Liver (tissue), 9 donors: Measurements from ENCODE around the gene HDDC2. TPM values are rescaled to one million over a fixed set of nuclear protein-coding genes. Genes with fewer than 3 reads are reported as not detected.
A peak's percentile ranks its signal among the peaks of the same experiment; 100 is the strongest.

ENCODE experiments used
- DNase-seq: peaks from one replicate; pipeline ENCODE4 v3.0.0-alpha.2; 2017; ENCODE audit warnings: low spot score
- H3K27ac ChIP-seq, 2 donors: one replicate each; pipeline ENCODE4 v1.7.0; 2013; ENCODE audit warnings: inconsistent platforms in 2 of 2, low read length in 2 of 2, control low read depth in 1 of 2, low read depth in 1 of 2, mild to moderate bottlenecking in 1 of 2
- H3K27me3 ChIP-seq, 4 donors: one replicate each; pipeline versions ENCODE4 v1.6.1 to v1.7.0; 2013; ENCODE audit warnings: low read length in 3 of 4, inconsistent platforms in 1 of 4, mild to moderate bottlenecking in 1 of 4, moderate library complexity in 1 of 4; ENCODE audit not compliant: control insufficient read depth in 4 of 4, insufficient read depth in 4 of 4
- H3K36me3 ChIP-seq, 4 donors: one replicate each; pipeline versions ENCODE4 v1.6.1 to v1.7.0; 2013; ENCODE audit warnings: low read length in 3 of 4, mild to moderate bottlenecking in 3 of 4, low read depth in 1 of 4, moderate library complexity in 1 of 4; ENCODE audit not compliant: control insufficient read depth in 4 of 4, insufficient read depth in 3 of 4
- H3K4me1 ChIP-seq, 4 donors: one replicate each; pipeline versions ENCODE4 v1.6.1 to v1.7.0; 2013; ENCODE audit warnings: low read length in 3 of 4, mild to moderate bottlenecking in 3 of 4, moderate library complexity in 1 of 4; ENCODE audit not compliant: control insufficient read depth in 4 of 4, insufficient read depth in 4 of 4
- H3K4me3 ChIP-seq, 3 donors: one replicate each; pipeline versions ENCODE4 v1.6.1 to v1.7.0; 2013; ENCODE audit warnings: low read length in 3 of 3, control low read depth in 1 of 3, low read depth in 1 of 3, mild to moderate bottlenecking in 1 of 3
- H3K9ac ChIP-seq, 2 donors: one replicate each; pipeline ENCODE4 v1.7.0; 2013; ENCODE audit warnings: low read length in 2 of 2, mild to moderate bottlenecking in 2 of 2, moderate library complexity in 2 of 2, control low read depth in 1 of 2, low read depth in 1 of 2
- H3K9me3 ChIP-seq, 4 donors: one replicate each; pipeline versions ENCODE4 v1.6.1 to v1.7.0; 2013; ENCODE audit warnings: low read length in 3 of 4; ENCODE audit not compliant: control insufficient read depth in 4 of 4
- FOXA2 ChIP-seq: IDR thresholded peaks from 2 replicates; pipeline ENCODE4 v1.6.1; 2016; ENCODE audit warnings: antibody characterized with exemption
- GABPA ChIP-seq, 2 donors: IDR thresholded peaks in 1 of 2; conservative IDR thresholded peaks in 1 of 2; 2 replicates each; pipeline ENCODE4 v1.6.1; 2016; ENCODE audit warnings: antibody characterized with exemption in 2 of 2, mild to moderate bottlenecking in 1 of 2, moderate library complexity in 1 of 2
- HNF4A ChIP-seq, 2 donors: conservative IDR thresholded peaks; 2 replicates each; pipeline ENCODE4 v1.6.1; 2016; ENCODE audit warnings: antibody characterized with exemption in 2 of 2, mild to moderate bottlenecking in 2 of 2
- HNF4G ChIP-seq: IDR thresholded peaks from 2 replicates; pipeline ENCODE4 v1.6.1; 2016; ENCODE audit warnings: antibody characterized with exemption
- JUND ChIP-seq, 2 donors: IDR thresholded peaks; 2 replicates each; pipeline ENCODE4 v1.6.1; 2016; ENCODE audit warnings: antibody characterized with exemption in 2 of 2
- NR2F2 ChIP-seq: IDR thresholded peaks from 2 replicates; pipeline ENCODE4 v1.6.1; 2016; ENCODE audit warnings: antibody characterized with exemption
- RAD21 ChIP-seq, 2 donors: IDR thresholded peaks; 2 replicates each; pipeline ENCODE4 v1.6.1; 2016; ENCODE audit warnings: antibody characterized with exemption in 2 of 2, mild to moderate bottlenecking in 2 of 2
- RXRA ChIP-seq, 2 donors: IDR thresholded peaks; 2 replicates each; pipeline ENCODE4 v1.6.1; 2017 to 2018; ENCODE audit warnings: antibody characterized with exemption in 2 of 2, mild to moderate bottlenecking in 1 of 2
- SP1 ChIP-seq: IDR thresholded peaks from 2 replicates; pipeline ENCODE4 v1.6.1; 2018; ENCODE audit warnings: antibody characterized with exemption, mild to moderate bottlenecking
- TAF1 ChIP-seq: conservative IDR thresholded peaks from 2 replicates; pipeline ENCODE4 v1.6.1; 2016; ENCODE audit warnings: antibody characterized with exemption, mild to moderate bottlenecking
- YY1 ChIP-seq: IDR thresholded peaks from 2 replicates; pipeline ENCODE4 v1.6.1; 2016; ENCODE audit warnings: antibody characterized with exemption, mild to moderate bottlenecking
- WGBS: extraction: QIAGEN DNeasy Blood & Tissue Kit; methylation state at CpG from one replicate; pipeline ENCODE4 v1.1.7; 2013; 5-methylcytosine and 5-hydroxymethylcytosine counted together
- polyA plus RNA-seq, 2 donors: library from polyadenylated mRNA; stranded (reverse) in 1 of 2; unstranded in 1 of 2; fragments of 200-250 nt in 1 of 2; fragments of >200 nt in 1 of 2; fragmentation: Nextera tagmentation in 1 of 2; extraction: Ambion mirVana in 1 of 2; gene quantifications; one replicate each; pipeline versions ENCODE4 v1.2.1 to v1.2.3, GENCODE V29; 2013 to 2015
- total RNA-seq, 2 donors: library from RNA; depleted of rRNA; stranded (reverse); fragments of >200 nt; gene quantifications; one replicate each; pipeline ENCODE4 v1.2.3, GENCODE V29; 2014
- TF ChIP-seq, protein P1 (sequence below): IDR thresholded peaks from 2 replicates; pipeline ENCODE4 v1.6.1; 2016; ENCODE audit warnings: antibody characterized with exemption
- TF ChIP-seq, protein P2 (sequence below): IDR thresholded peaks from 2 replicates; pipeline ENCODE4 v1.6.1; 2016; ENCODE audit warnings: antibody characterized with exemption
- TF ChIP-seq, protein P3 (sequence below): IDR thresholded peaks from 2 replicates; pipeline ENCODE4 v1.6.1; 2016; ENCODE audit warnings: antibody characterized with exemption
- TF ChIP-seq, protein P4 (sequence below): IDR thresholded peaks from 2 replicates; pipeline ENCODE4 v1.6.1; 2016; ENCODE audit warnings: antibody characterized with exemption, mild to moderate bottlenecking
- TF ChIP-seq, protein P5 (sequence below): fragments of 150-350 bp; IDR thresholded peaks from 2 replicates; pipeline ENCODE4 v1.5.1; 2017; ENCODE audit warnings: improper control_type of control experiment, low read depth, low read length; ENCODE audit not compliant: missing input control
- donor health status: healthy.
- donor health status: healthy.
- donor health status: healthy.
- donor health status: healthy.
- donor health status: healthy.

The HDDC2 gene
- total and polyA plus RNA-seq, 4 donors, result 8.8 to 21.0 (median 11.8) TPM

DNA sequence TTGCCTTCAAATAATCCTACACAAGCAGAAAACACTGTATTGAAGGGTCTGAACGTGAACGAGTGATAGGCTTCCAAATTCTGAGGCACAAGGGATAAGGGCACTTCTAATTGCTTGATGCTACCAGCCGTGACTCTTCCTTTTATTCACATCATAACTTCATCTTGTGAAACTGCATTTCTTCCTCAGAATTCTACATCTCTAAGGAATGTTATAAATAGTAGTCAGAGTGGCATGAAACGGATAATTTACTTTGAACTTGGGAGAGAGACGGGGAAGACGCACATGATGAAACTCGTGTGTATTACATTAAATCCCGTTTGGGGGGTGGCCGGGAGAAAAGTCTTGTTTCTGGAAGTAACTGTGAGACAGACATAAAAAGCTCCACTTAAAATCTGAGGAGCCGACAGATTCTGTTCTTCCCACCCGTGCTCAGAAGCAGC is 754 bp downstream of the HDDC2 start:
- TF ChIP-seq, protein P1, sequence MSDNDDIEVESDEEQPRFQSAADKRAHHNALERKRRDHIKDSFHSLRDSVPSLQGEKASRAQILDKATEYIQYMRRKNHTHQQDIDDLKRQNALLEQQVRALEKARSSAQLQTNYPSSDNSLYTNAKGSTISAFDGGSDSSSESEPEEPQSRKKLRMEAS, result no peak
- no peak for TF ChIP-seq JUND (IDR thresholded peaks at IDR 0.05)
- TF ChIP-seq HNF4G, result no peak
- no peak for TF ChIP-seq RXRA (IDR thresholded peaks at IDR 0.05)
- TF ChIP-seq NR2F2, result no peak
- TF ChIP-seq YY1, result no peak
- TF ChIP-seq TAF1, result no peak
- TF ChIP-seq HNF4A (conservative IDR thresholded peaks at IDR 0.05), result no peak
- TF ChIP-seq, protein P2, sequence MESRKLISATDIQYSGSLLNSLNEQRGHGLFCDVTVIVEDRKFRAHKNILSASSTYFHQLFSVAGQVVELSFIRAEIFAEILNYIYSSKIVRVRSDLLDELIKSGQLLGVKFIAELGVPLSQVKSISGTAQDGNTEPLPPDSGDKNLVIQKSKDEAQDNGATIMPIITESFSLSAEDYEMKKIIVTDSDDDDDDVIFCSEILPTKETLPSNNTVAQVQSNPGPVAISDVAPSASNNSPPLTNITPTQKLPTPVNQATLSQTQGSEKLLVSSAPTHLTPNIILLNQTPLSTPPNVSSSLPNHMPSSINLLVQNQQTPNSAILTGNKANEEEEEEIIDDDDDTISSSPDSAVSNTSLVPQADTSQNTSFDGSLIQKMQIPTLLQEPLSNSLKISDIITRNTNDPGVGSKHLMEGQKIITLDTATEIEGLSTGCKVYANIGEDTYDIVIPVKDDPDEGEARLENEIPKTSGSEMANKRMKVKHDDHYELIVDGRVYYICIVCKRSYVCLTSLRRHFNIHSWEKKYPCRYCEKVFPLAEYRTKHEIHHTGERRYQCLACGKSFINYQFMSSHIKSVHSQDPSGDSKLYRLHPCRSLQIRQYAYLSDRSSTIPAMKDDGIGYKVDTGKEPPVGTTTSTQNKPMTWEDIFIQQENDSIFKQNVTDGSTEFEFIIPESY, result no peak
- no peak for TF ChIP-seq SP1
- no peak for TF ChIP-seq RAD21 (IDR thresholded peaks at IDR 0.05)
- no peak for TF ChIP-seq GABPA (IDR thresholded peaks at IDR 0.05 in 1 of 2, conservative IDR thresholded peaks at IDR 0.05 in 1 of 2)
- no peak for TF ChIP-seq FOXA2
- TF ChIP-seq, protein P3, sequence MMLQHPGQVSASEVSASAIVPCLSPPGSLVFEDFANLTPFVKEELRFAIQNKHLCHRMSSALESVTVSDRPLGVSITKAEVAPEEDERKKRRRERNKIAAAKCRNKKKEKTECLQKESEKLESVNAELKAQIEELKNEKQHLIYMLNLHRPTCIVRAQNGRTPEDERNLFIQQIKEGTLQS, result no peak
- Histone ChIP-seq H3K27me3 (no peaks in the 10 kb centered on the region), H3K9ac (peak overlapping the region; percentile 33 to 88), H3K27ac (peak overlapping the region; percentile 82 to 89), H3K4me1 (peaks cover 0 to 9% (median 6%) of the 10 kb centered on the region in 4 donors), H3K4me3 (peak overlapping the region; percentile 59 to 86 (median 78)), H3K9me3 (no peaks in the 10 kb centered on the region), H3K36me3 (peaks cover 0 to 16% (median 5%) of the 10 kb centered on the region in 4 donors)
- 2% methylated on average over 11 of the region's 11 CpGs for WGBS
- no peak for DNase-seq

DNA sequence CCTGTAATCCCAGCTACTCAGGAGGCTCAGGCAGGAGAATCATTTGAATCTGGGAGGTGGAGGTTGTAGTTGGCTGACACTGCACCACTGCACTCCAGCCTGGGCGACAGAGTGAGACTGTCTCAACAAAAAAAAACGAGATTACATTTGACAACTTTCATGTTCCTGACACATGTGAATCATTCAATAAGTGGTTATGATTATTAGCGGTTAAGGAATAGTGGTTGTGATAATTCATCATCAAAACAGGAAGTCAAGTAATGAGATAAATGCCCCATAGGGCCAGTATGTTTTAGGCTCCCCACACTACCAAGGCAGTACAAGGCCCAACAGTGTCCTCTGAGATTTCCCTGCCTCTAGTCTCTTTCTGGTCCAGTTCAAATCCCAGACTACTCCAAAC is 2.5 kb downstream of the HDDC2 start:
- no peaks in the 10 kb centered on the region for H3K27me3 ChIP-seq
- H3K9ac ChIP-seq, result no peak overlapping the region
- WGBS, result 87% methylated on average over 3 of the region's 3 CpGs
- DNase-seq, result no peak
- H3K4me1 ChIP-seq, result peaks cover 3 to 19% (median 13%) of the 10 kb centered on the region in 4 donors
- H3K36me3 ChIP-seq, result peaks cover 0 to 16% (median 5%) of the 10 kb centered on the region in 4 donors
- no peak overlapping the region for H3K27ac ChIP-seq
- no peaks in the 10 kb centered on the region for H3K9me3 ChIP-seq
- H3K4me3 ChIP-seq, result no peak overlapping the region
- TF ChIP-seq, protein P3, result no peak
- TF ChIP-seq, protein P4, sequence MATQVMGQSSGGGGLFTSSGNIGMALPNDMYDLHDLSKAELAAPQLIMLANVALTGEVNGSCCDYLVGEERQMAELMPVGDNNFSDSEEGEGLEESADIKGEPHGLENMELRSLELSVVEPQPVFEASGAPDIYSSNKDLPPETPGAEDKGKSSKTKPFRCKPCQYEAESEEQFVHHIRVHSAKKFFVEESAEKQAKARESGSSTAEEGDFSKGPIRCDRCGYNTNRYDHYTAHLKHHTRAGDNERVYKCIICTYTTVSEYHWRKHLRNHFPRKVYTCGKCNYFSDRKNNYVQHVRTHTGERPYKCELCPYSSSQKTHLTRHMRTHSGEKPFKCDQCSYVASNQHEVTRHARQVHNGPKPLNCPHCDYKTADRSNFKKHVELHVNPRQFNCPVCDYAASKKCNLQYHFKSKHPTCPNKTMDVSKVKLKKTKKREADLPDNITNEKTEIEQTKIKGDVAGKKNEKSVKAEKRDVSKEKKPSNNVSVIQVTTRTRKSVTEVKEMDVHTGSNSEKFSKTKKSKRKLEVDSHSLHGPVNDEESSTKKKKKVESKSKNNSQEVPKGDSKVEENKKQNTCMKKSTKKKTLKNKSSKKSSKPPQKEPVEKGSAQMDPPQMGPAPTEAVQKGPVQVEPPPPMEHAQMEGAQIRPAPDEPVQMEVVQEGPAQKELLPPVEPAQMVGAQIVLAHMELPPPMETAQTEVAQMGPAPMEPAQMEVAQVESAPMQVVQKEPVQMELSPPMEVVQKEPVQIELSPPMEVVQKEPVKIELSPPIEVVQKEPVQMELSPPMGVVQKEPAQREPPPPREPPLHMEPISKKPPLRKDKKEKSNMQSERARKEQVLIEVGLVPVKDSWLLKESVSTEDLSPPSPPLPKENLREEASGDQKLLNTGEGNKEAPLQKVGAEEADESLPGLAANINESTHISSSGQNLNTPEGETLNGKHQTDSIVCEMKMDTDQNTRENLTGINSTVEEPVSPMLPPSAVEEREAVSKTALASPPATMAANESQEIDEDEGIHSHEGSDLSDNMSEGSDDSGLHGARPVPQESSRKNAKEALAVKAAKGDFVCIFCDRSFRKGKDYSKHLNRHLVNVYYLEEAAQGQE, result no peak
- TF ChIP-seq, protein P5, sequence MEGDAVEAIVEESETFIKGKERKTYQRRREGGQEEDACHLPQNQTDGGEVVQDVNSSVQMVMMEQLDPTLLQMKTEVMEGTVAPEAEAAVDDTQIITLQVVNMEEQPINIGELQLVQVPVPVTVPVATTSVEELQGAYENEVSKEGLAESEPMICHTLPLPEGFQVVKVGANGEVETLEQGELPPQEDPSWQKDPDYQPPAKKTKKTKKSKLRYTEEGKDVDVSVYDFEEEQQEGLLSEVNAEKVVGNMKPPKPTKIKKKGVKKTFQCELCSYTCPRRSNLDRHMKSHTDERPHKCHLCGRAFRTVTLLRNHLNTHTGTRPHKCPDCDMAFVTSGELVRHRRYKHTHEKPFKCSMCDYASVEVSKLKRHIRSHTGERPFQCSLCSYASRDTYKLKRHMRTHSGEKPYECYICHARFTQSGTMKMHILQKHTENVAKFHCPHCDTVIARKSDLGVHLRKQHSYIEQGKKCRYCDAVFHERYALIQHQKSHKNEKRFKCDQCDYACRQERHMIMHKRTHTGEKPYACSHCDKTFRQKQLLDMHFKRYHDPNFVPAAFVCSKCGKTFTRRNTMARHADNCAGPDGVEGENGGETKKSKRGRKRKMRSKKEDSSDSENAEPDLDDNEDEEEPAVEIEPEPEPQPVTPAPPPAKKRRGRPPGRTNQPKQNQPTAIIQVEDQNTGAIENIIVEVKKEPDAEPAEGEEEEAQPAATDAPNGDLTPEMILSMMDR, result no peak
- no peak for TF ChIP-seq RXRA (IDR thresholded peaks at IDR 0.05)
